ENCODE results near the gene PLEKHA5.
"Not testable (repeated sequence)": the region's sequence is repeated elsewhere in the genome, so short reads cannot be mapped to it uniquely, and the experiment has no call there.

The PLEKHA5 gene

DNA sequence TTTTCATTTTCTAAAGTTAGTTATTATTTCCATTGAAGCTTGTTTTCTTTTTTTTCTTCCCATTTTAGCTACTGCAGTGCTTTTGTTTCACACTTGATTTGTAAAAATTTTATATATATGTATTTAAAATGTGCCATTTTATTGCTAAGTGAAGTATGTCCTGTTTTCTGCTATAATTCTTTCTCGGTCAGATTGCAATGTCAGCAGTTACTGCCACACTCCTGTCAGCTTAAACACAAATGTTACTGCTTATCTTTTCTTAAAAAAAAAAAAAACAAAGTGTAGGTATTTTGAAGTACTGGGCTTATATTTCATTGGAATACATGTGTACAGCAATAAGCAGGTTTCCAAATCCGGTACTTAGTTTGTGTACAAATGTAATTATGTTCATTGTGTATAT is 246.4 kb downstream of the PLEKHA5 start:
- H3K9me3 Mint-ChIP-seq = no peaks in the 10 kb centered on the region
- H3K36me3 Mint-ChIP-seq (ENCODE audit: low read depth) = no peaks in the 10 kb centered on the region
- no peaks in the 10 kb centered on the region for H3K4me1 Mint-ChIP-seq (ENCODE audit: low read depth)
- no peaks in the 10 kb centered on the region for H3K27me3 Mint-ChIP-seq
- no peak overlapping the region for H3K27ac Mint-ChIP-seq
- no peak overlapping the region for H3K4me3 Mint-ChIP-seq

DNA sequence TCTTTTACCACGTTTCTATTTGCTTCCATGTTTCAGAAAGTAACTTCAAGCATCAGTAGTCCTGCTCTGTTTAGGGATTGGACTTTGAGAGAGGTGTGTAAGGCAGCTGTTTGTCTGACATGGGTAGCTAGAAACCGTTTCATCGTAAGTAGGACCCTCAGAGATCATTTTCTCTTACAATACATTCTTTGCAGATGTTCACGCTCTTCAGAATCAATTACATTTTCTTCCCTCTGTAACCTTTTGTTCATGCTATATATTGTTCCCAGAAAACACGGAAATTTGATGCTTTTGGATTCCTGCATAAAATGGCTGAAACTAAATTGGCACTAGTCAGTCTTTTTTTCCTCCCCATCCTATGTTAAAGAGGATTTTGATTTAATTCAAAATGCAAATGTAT is 247.2 kb downstream of the PLEKHA5 start:
- H3K4me1 Mint-ChIP-seq (ENCODE audit: low read depth) = peaks cover 1% of the 10 kb centered on the region
- no peaks in the 10 kb centered on the region for H3K27me3 Mint-ChIP-seq
- no peak overlapping the region for H3K4me3 Mint-ChIP-seq
- no peaks in the 10 kb centered on the region for H3K36me3 Mint-ChIP-seq (ENCODE audit: low read depth)
- H3K27ac Mint-ChIP-seq = no peak overlapping the region
- H3K9me3 Mint-ChIP-seq = no peaks in the 10 kb centered on the region

- no peaks in the 10 kb centered on the region for H3K27me3 Mint-ChIP-seq
- no peaks in the 10 kb centered on the region for H3K9me3 Mint-ChIP-seq
- no peak overlapping the region for H3K4me3 Mint-ChIP-seq
- no peaks in the 10 kb centered on the region for H3K36me3 Mint-ChIP-seq (ENCODE audit: low read depth)
- H3K27ac Mint-ChIP-seq = no peak overlapping the region
- peaks cover 12% of the 10 kb centered on the region for H3K4me1 Mint-ChIP-seq (ENCODE audit: low read depth)
These were observed 252.6 kb downstream of the PLEKHA5 start for GRCh38 chr12:19382111-19382526.

DNA sequence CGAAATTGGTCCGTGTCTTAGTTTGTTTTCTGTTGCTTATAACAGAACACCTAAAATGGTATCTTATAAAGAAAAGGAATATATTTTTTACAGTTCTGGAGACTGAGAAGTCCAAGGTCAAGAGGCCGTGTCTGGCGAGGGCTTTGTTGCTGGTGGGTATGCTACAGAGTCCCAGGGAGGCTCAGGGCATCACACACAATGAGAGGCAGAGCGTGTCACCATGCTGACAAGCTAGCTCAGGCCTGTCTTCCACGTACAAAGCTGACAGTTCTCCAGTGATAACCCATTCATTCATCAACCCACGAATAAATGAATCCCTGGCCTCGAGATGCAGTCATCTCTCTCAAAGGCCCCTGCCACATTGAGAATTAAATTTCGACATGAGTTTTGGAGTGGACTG is 253.0 kb downstream of the PLEKHA5 start:
- Mint-ChIP-seq H3K27ac (no peak overlapping the region), H3K4me3 (no peak overlapping the region), H3K9me3 (no peaks in the 10 kb centered on the region), H3K27me3 (no peaks in the 10 kb centered on the region), H3K36me3 (ENCODE audit: low read depth) (no peaks in the 10 kb centered on the region), H3K4me1 (ENCODE audit: low read depth) (peaks cover 12% of the 10 kb centered on the region)

DNA sequence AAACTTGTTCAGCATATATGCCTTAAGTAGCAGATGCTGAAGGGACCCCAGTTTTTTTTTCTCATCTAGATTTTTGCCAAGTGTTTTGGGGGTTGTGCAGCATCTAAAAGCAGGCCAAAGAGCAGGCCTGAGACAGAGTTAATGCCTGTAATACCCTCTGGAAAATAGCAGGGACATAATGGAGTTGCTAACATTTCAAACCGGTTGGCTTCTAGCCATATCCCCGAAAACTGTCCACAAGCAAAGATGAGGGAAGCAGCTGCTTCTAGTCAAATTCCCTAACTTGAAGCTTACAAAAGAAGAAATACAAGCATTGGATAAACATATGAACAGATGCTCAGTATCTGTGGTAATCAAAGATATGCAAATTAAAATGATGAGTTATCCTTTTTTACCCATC is 257.6 kb downstream of the PLEKHA5 start:
- no peaks in the 10 kb centered on the region for H3K27me3 Mint-ChIP-seq
- no peak overlapping the region for H3K4me3 Mint-ChIP-seq
- H3K36me3 Mint-ChIP-seq (ENCODE audit: low read depth) = no peaks in the 10 kb centered on the region
- no peaks in the 10 kb centered on the region for H3K9me3 Mint-ChIP-seq
- no peak overlapping the region for H3K27ac Mint-ChIP-seq
- peaks cover 6% of the 10 kb centered on the region for H3K4me1 Mint-ChIP-seq (ENCODE audit: low read depth)

GRCh38 chr12:19388131-19388549 is 258.6 kb downstream of the PLEKHA5 start:
- Mint-ChIP-seq H3K27me3 (no peaks in the 10 kb centered on the region), H3K36me3 (ENCODE audit: low read depth) (no peaks in the 10 kb centered on the region), H3K4me1 (ENCODE audit: low read depth) (no peaks in the 10 kb centered on the region), H3K27ac (no peak overlapping the region), H3K9me3 (no peaks in the 10 kb centered on the region), H3K4me3 (no peak overlapping the region)

GRCh38 chr12:19390051-19390598 is 260.6 kb downstream of the PLEKHA5 start:
- no peaks in the 10 kb centered on the region for H3K9me3 Mint-ChIP-seq
- H3K27me3 Mint-ChIP-seq = no peaks in the 10 kb centered on the region
- no peaks in the 10 kb centered on the region for H3K36me3 Mint-ChIP-seq (ENCODE audit: low read depth)
- H3K4me1 Mint-ChIP-seq (ENCODE audit: low read depth) = no peaks in the 10 kb centered on the region
- no peak overlapping the region for H3K27ac Mint-ChIP-seq
- H3K4me3 Mint-ChIP-seq = no peak overlapping the region

DNA sequence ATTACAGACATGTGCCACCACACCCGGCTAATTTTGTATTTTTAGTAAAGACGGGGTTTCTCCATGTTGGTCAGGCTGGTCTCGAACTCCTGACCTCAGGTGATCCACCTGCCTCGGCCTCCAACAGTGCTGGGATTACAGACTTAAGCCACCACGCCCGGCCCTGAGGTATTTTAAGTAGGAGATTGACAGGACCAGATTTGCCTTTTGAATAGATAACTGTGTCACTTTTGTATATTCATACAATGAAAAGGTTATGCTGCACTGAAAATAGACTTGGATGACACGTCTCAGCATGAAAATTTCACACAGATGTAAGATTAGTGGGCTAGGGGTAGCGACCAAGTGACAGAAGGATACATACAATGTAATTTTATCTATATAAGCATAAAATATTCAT is 263.1 kb downstream of the PLEKHA5 start:
- H3K27me3 Mint-ChIP-seq; H3K4me1 Mint-ChIP-seq (ENCODE audit: low read depth); H3K27ac Mint-ChIP-seq; H3K9me3 Mint-ChIP-seq; H3K4me3 Mint-ChIP-seq; H3K36me3 Mint-ChIP-seq (ENCODE audit: low read depth): not testable (repeated sequence)

DNA sequence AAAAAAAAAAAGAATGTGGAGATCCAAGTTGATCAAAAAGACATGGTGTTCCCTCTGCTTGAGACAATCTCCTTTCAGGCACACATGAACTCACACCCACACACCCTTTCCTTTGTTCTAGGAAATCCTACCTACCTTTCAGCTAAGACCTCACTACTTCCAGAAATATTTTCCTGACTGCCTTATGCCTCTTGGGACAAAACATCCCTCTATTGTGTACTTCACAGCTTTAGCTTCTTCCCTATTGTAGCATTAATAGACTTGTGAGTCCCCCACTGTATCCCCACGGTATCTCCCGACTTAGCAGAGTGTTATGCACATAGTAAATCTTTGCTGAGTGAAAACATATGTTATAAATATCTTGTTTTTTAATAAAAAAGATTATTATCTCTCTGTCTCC is 264.9 kb downstream of the PLEKHA5 start:
- Mint-ChIP-seq H3K4me3 (no peak overlapping the region), H3K27ac (no peak overlapping the region), H3K4me1 (ENCODE audit: low read depth) (no peaks in the 10 kb centered on the region), H3K36me3 (ENCODE audit: low read depth) (no peaks in the 10 kb centered on the region), H3K9me3 (no peaks in the 10 kb centered on the region), H3K27me3 (no peaks in the 10 kb centered on the region)

- H3K4me3 Mint-ChIP-seq = no peak overlapping the region
- H3K27ac Mint-ChIP-seq = no peak overlapping the region
- H3K27me3 Mint-ChIP-seq = no peaks in the 10 kb centered on the region
- no peaks in the 10 kb centered on the region for H3K36me3 Mint-ChIP-seq (ENCODE audit: low read depth)
- H3K4me1 Mint-ChIP-seq (ENCODE audit: low read depth) = no peaks in the 10 kb centered on the region
- H3K9me3 Mint-ChIP-seq = no peaks in the 10 kb centered on the region
These were observed 268.0 kb downstream of the PLEKHA5 start for GRCh38 chr12:19397534-19397933.

DNA sequence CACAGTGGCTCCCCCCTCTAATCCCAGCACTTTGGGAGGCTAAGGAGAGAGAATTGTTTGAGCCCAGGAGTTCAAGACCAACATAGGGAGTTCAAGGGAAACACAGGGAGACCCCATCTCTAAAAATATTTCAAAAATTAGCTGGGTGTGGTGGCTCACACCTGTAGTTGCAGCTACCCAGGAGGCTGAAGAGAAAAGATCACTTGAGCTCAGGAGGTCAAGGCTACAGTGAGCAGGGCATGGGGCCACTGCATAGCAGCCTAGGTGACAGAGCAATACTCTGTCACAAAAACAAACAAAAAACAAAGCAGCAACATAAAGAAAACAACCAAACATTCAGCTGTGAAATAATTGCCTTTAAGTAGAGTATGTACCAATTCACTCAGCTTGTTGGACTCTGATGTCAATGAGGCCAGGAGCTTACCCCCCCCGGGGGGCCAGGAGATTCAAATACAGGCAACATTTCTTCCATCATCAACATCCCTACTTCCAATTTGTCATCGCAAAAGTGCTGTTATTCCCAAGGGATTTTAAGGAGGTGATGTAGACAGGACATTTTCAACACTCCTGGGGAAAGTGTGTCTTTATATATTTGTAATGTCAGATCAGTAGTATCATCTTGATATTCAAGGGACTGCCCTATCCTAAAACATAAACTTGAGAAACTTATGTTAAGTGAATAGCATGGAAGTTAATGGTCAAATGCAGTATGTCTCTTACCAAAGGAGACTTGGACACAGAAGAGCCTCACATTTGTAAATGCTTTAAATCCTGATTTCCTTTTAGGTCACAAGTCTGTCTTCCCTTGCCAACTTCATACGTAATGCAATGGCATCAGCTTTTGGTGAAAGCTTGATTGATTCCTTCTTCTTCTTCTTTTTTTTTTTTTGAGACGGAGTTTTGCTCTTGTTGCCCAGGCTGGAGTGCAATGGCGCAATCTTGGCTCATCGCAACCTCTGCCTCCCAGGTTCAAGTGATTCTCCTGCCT is 269.1 kb downstream of the PLEKHA5 start:
- no peaks in the 10 kb centered on the region for H3K9me3 Mint-ChIP-seq
- H3K36me3 Mint-ChIP-seq (ENCODE audit: low read depth) = no peaks in the 10 kb centered on the region
- H3K4me3 Mint-ChIP-seq = no peak overlapping the region
- no peaks in the 10 kb centered on the region for H3K27me3 Mint-ChIP-seq
- H3K4me1 Mint-ChIP-seq (ENCODE audit: low read depth) = peaks cover 4% of the 10 kb centered on the region
- H3K27ac Mint-ChIP-seq = no peak overlapping the region

DNA sequence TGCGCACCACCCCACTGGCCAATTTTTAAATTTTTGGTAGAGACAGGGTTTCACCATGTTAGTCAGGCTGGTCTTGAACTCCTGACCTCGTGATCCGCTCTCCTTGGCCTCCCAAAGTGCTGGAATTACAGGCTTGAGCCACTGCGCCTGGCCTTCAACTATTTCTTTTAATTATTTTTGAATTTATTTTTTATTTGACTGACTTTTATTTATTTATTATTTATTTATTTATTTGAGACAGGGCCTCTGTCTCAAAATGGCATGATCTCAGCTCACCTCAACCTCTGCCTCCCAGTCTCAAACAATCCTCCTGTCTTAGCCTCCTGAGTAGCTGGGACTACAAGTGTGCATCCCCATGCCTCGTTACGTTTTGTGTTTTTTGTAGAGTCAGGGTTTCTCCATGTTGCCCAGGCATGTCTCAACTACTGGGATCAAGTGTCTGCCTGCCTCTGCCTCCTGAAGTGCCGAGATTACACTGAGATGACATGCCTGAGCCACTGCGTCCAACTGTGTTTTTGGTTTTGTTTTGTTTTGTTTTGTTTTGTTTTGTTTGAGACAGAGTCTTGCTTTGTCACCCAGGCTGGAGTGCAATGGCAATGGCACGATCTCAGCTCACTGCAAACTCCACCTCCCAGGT is 271.2 kb downstream of the PLEKHA5 start:
- not testable (repeated sequence) for H3K4me3 Mint-ChIP-seq; H3K9me3 Mint-ChIP-seq; H3K27me3 Mint-ChIP-seq; H3K27ac Mint-ChIP-seq; H3K36me3 Mint-ChIP-seq (ENCODE audit: low read depth)
- H3K4me1 Mint-ChIP-seq (ENCODE audit: low read depth) = peaks cover 17% of the 10 kb centered on the region

- Mint-ChIP-seq H3K9me3 (peaks cover 6% of the 10 kb centered on the region), H3K27me3 (no peaks in the 10 kb centered on the region), H3K4me1 (ENCODE audit: low read depth) (peaks cover 17% of the 10 kb centered on the region), H3K4me3 (no peak overlapping the region), H3K36me3 (ENCODE audit: low read depth) (peaks cover 6% of the 10 kb centered on the region), H3K27ac (no peak overlapping the region)
These were observed 272.7 kb downstream of the PLEKHA5 start for GRCh38 chr12:19402211-19402610.

DNA sequence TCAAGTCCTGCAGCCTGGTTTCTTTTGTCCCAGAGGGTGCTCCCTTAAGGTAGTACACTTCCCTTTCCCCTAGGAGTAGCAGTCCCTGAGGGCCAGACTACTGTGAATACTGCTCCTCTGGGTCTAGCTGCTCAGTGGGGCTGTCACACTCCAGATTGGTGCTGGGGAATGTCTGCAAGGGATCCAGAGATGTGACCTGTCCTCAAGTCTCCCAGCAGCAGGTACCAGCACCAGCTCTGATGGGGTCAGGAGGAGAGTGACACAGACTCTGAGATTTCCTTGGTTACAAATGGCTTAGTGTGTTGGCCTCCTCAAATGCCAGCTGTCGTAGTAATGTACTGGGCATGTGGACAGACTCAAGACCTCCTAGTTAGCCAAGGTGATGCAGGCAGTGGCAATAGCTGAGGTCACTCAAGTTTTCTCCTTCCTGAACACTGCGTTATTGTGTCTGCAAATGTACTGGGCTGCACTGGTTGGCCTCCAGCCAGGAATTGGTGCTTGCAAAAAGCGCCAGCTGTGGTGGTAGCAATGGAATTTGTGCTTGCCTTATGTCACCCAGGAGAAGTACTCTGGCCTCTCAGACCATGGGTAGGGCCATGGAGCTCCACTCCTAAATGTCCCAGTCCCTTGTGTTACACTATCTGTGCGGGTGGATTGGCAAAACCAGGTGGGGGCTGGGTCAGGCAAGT is 273.4 kb downstream of the PLEKHA5 start:
- peaks cover 6% of the 10 kb centered on the region for H3K36me3 Mint-ChIP-seq (ENCODE audit: low read depth)
- peaks cover 6% of the 10 kb centered on the region for H3K9me3 Mint-ChIP-seq
- H3K4me1 Mint-ChIP-seq (ENCODE audit: low read depth) = peaks cover 17% of the 10 kb centered on the region
- no peaks in the 10 kb centered on the region for H3K27me3 Mint-ChIP-seq
- H3K27ac Mint-ChIP-seq = no peak overlapping the region
- no peak overlapping the region for H3K4me3 Mint-ChIP-seq
